Adrenal gland (tissue), 12 donors: ENCODE results near the gene DDC. TPM values are rescaled to one million over a fixed set of nuclear protein-coding genes. Genes with fewer than 3 reads are reported as not detected.

Source experiments
- DNase-seq, 7 donors: peaks; one replicate each; pipeline ENCODE4 v3.0.0-alpha.2; 2019 to 2020
- H3K27ac ChIP-seq, 5 donors: fragments of 200-600 bp; sonication (generic) in 4 of 5; 1 replicate in 3 of 5; 2 replicates in 2 of 5; pipeline versions ENCODE4 v1.5.1 to v1.8.0; 2016 to 2020; ENCODE audit warnings: mild to moderate bottlenecking in 1 of 5
- H3K27me3 ChIP-seq: fragments of 200-600 bp; 2 replicates; pipeline ENCODE4 v1.8.0; 2021
- H3K36me3 ChIP-seq, 2 donors: fragments of 200-600 bp; replicated peaks in 1 of 2; 1 replicate in 1 of 2; 2 replicates in 1 of 2; pipeline versions ENCODE4 v1.5.1 to v1.8.0; 2018 to 2022
- H3K4me1 ChIP-seq, 2 donors: fragments of 200-600 bp; replicated peaks in 1 of 2; 1 replicate in 1 of 2; 2 replicates in 1 of 2; pipeline versions ENCODE4 v1.5.1 to v1.8.0; 2018 to 2021
- H3K4me3 ChIP-seq, 4 donors: fragments of 200-600 bp; sonication (generic) in 3 of 4; one replicate each; pipeline ENCODE4 v1.5.1; 2016 to 2018
- H3K9me3 ChIP-seq, 3 donors: fragments of 200-600 bp; sonication (generic) in 1 of 3; replicated peaks in 1 of 3; 1 replicate in 2 of 3; 2 replicates in 1 of 3; pipeline versions ENCODE4 v1.5.1 to v1.8.0; 2016 to 2021
- POLR2A ChIP-seq, 2 donors: fragments of 450-650 bp; IDR thresholded peaks; one replicate each; pipeline ENCODE4 v1.6.1; 2017; ENCODE audit warnings: antibody characterized with exemption in 2 of 2, mild to moderate bottlenecking in 2 of 2, moderate library complexity in 1 of 2
- WGBS, 4 donors: extraction: QIAGEN DNeasy Blood & Tissue Kit in 2 of 4; methylation state at CpG; one replicate each; pipeline versions ENCODE4 v1.1.5 to v1.1.7; 2013 to 2017; 5-methylcytosine and 5-hydroxymethylcytosine counted together
- intact Hi-C, 2 donors: fragments of 100-400 bp; cut with DNase I; formaldehyde crosslinking; loops; one replicate each; pipeline versions ENCODE4 v1.14.1 to v1.15.0; 2022 to 2023
- polyA plus RNA-seq, 3 donors: library from polyadenylated mRNA; stranded (reverse); fragments of 200-250 nt in 2 of 3; fragments of 350-450 nt in 1 of 3; fragmentation: Illumina TruSeq in 1 of 3; extraction: RNeasy Lipid Tissue Mini Kit (QIAGEN cat#74804) in 1 of 3; gene quantifications; one replicate each; pipeline ENCODE4 v1.2.3, GENCODE V29; 2013 to 2014
- total RNA-seq, 9 donors: library from RNA; depleted of rRNA in 4 of 9; stranded (reverse); fragments of >200 nt in 4 of 9; fragments of 120-200 nt in 1 of 9; fragmentation: NEBNext Ultra II Directional in 1 of 9; extraction: Animal tissue kit (Norgen Biotek cat#: 25700) in 1 of 9; gene quantifications; one replicate each; pipeline versions ENCODE4 v1.1.0 to v1.2.4, GENCODE V29; 2013 to 2023
- TF ChIP-seq, protein P1 (sequence below), 6 experiments: fragments of 450-650 bp in 4 of 6; fragments of 200-600 bp in 2 of 6; sonication (generic) in 1 of 6; IDR thresholded peaks; 1 replicate in 5 of 6; 2 replicates in 1 of 6; pipeline versions ENCODE4 v1.5.1 to v1.8.0; 2016 to 2021; ENCODE audit warnings: antibody characterized with exemption in 6 of 6, mild to moderate bottlenecking in 2 of 6, moderate library complexity in 1 of 6
- donor health status: healthy with polysubstance abuse.
- donor health status: Bipolar disorder and iron deficiency.
- donor health status: DM: yes; HTN: yes; CAD: no.
- donor health status: DM: no; HTN: no; CAD: no.
- donor health status: DM: no; HTN: no; CAD: no.
- donor health status: DM: yes; HTN: yes; CAD: no.

DDC gene
- total and polyA plus RNA-seq, 12 donors, result 0.58 to 52.7 (median 15.4) TPM

DNA sequence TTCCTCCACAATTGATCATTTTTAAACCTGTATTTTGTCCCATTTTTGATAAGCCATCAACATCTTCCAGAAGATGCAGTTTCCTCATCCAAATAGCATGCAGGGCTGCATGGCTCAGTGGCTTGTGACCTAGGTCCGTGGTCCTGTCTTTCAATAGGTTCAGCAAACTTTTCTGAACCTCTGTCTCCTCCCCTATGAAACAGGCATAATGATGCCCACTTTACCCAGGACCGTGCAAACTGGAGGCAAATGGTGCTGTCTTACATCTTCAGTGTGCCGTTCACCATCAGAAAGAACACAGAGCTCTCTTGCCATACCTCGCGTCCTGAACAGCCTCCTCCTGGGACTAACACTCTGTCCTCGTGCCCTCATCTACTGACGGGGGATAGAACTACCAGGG lies 92.8 kb downstream of the DDC start:
- no peak overlapping the region for H3K27ac ChIP-seq
- H3K4me1 ChIP-seq, result peaks cover 3 to 9% of the 10 kb centered on the region in 2 donors
- no peak for DNase-seq
- TF ChIP-seq, protein P1, sequence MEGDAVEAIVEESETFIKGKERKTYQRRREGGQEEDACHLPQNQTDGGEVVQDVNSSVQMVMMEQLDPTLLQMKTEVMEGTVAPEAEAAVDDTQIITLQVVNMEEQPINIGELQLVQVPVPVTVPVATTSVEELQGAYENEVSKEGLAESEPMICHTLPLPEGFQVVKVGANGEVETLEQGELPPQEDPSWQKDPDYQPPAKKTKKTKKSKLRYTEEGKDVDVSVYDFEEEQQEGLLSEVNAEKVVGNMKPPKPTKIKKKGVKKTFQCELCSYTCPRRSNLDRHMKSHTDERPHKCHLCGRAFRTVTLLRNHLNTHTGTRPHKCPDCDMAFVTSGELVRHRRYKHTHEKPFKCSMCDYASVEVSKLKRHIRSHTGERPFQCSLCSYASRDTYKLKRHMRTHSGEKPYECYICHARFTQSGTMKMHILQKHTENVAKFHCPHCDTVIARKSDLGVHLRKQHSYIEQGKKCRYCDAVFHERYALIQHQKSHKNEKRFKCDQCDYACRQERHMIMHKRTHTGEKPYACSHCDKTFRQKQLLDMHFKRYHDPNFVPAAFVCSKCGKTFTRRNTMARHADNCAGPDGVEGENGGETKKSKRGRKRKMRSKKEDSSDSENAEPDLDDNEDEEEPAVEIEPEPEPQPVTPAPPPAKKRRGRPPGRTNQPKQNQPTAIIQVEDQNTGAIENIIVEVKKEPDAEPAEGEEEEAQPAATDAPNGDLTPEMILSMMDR (IDR thresholded peaks at IDR 0.05), result no peak
- no peak for TF ChIP-seq POLR2A (IDR thresholded peaks at IDR 0.05)
- intact Hi-C loops, result loop anchor here in 1 of 2 donors (10.0 kb wide), 2 partner anchors 592 to 682 kb away; no protein-coding TSS in a partner anchor
- H3K9me3 ChIP-seq, result no peaks in the 10 kb centered on the region
- H3K27me3 ChIP-seq, result no peaks in the 10 kb centered on the region
- H3K36me3 ChIP-seq, result no peaks in the 10 kb centered on the region
- no peak overlapping the region for H3K4me3 ChIP-seq
- WGBS, 4 donors, result 87 to 93% (median 91%) methylated on average over 7 of the region's 7 CpGs

DNA sequence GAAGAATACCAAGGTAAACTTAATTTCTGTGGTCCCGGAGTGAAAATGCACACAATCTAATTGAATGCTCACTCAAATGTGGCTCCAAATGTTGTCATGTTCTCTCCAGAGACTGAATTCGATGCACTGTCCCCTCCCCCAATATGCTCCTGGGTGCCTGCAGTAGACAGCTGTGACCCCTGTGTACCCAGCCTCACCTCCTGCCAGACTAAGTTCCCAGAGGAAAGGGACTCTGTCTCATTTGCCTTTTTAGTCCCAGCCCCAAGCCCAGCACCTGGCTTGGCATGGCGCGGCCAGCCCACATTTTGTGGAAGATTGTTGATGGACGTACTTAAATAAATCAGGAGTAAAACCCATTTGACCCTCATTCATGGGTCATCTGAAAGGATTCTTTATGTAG lies 93.2 kb downstream of the DDC start:
- 88 to 96% (median 94%) methylated on average over 5 of the region's 5 CpGs for WGBS, 4 donors
- intact Hi-C loops, result loop anchor here in 1 of 2 donors (10.0 kb wide), 2 partner anchors 593 to 683 kb away; no protein-coding TSS in a partner anchor
- H3K36me3 ChIP-seq, result no peaks in the 10 kb centered on the region
- H3K27me3 ChIP-seq, result no peaks in the 10 kb centered on the region
- no peaks in the 10 kb centered on the region for H3K9me3 ChIP-seq
- no peak for DNase-seq
- H3K4me3 ChIP-seq, result no peak overlapping the region
- H3K4me1 ChIP-seq, result peaks cover 3 to 9% of the 10 kb centered on the region in 2 donors
- TF ChIP-seq, protein P1 (IDR thresholded peaks at IDR 0.05), result no peak
- no peak for TF ChIP-seq POLR2A (IDR thresholded peaks at IDR 0.05)
- no peak overlapping the region for H3K27ac ChIP-seq

DNA sequence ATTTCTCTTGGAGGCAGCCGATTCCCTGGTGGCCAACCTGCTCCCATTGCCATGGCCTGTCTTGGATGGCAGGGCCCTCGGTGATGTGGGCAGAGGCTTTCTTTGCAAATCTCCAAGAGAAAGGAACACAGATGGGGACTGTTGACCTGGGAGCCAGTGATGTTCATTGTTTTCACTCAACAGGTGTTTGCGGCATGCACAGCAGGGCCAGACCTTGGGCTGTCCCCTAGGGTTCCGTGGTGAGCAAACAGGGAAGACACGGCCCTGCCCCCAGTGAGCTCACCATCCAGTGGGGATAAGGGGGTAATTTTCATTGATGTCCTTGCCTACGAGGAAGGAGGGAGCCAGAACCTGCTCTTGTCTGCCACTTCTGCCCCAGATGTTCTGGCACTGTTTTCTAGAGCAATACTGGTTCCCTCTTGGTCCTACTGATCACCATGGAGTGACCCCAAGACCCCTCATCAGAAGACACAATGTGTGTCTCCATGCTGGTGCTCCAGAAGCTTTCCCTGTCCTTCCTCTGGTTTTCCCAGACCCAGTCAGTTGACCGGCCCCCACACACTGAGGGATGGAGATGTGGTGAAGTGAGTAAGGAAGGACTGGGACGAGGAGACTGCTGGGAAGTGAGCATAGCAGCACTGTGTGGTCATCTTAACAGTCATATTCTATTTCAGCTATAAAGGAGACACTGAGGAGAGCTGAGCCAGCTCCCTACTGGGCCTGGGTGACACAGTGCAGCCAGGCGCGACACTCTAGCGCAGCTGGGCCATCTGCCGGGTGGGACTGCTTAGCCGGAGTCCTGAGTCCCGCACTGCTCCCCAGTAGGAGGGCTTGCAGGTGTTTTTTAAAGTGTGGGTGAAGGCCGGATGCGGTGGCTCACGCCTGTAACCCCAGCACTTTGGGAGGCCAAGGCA lies 94.7 kb downstream of the DDC start:
- intact Hi-C loops, result loop anchor here in 1 of 2 donors (10.0 kb wide), 2 partner anchors 594 to 684 kb away; no protein-coding TSS in a partner anchor
- WGBS, 4 donors, result 95 to 97% (median 96%) methylated on average over 14 to 17 of the region's 17 CpGs
- DNase-seq, result no peak

DNA sequence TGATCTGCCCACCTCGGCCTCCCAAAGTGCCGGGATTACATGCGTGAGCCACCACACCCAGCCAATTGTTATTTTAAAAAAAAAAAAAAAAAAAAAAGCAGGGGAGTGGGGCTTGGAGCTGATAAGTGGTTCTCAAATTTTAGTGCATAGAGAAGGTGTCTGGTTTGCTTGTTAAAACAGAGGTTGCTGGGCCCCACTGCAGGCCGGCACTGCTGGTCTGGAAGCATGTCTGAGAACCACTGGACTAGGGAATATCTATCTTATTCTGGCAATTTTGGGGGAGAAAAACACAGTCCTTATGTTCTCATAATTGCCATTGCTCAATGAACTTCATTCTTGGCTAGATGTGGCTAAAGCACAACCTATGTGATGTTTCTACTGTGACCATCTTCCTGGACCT lies 96.0 kb downstream of the DDC start:
- H3K27me3 ChIP-seq, result no peaks in the 10 kb centered on the region
- H3K36me3 ChIP-seq, result no peaks in the 10 kb centered on the region
- WGBS, 4 donors, result 94 to 98% (median 97%) methylated on average over 4 of the region's 4 CpGs
- no peak overlapping the region for H3K4me3 ChIP-seq
- DNase-seq, result no peak
- no peaks in the 10 kb centered on the region for H3K9me3 ChIP-seq
- H3K4me1 ChIP-seq, result peaks cover 3 to 9% of the 10 kb centered on the region in 2 donors
- no peak for TF ChIP-seq POLR2A (IDR thresholded peaks at IDR 0.05)
- TF ChIP-seq, protein P1 (IDR thresholded peaks at IDR 0.05), result no peak
- intact Hi-C loops, result loop anchor here in 1 of 2 donors (5.0 to 10.0 kb wide), 3 partner anchors 163 to 606 kb away; no protein-coding TSS in a partner anchor
- peak overlapping the region in 1 of 5 donors; percentile 57 for H3K27ac ChIP-seq

More for the DNA sequence above, 94.7 kb downstream of the DDC start:
- Histone ChIP-seq H3K4me1 (peaks cover 3 to 9% of the 10 kb centered on the region in 2 donors), H3K27me3 (no peaks in the 10 kb centered on the region), H3K27ac (no peak overlapping the region), H3K36me3 (no peaks in the 10 kb centered on the region), H3K4me3 (no peak overlapping the region), H3K9me3 (no peaks in the 10 kb centered on the region)
- TF ChIP-seq, protein P1 (IDR thresholded peaks at IDR 0.05), result no peak
- no peak for TF ChIP-seq POLR2A (IDR thresholded peaks at IDR 0.05)
